ENCODE results near the gene ADAMTS16.

The ADAMTS16 gene

DNA sequence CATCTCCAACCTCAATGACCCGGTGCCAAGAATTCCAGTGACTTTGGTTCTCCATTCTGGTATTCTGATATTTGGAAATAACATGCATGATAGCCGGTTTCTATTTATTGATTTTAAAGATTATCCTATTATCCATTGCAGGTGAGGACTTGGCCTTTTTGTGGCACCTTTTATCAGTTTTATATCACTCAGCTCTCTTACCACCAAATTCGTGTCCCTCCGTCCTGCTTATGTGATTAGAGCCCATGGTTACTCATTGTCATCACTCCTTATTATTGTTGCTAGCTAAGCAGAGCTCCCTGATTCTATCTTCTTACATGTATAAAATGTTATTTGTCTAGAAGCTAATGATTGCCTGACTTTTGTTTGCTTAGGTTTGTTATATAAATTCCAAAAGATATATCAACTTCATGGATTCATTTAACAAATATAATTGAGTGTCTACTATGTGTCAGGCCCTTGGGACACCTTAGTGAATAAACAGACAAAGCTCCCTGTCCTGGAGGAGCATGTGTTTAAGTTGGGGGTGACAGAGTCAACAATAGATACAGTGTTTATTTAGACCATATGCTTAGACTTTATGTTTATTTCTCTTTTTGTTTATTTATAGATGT lies 138.2 kb downstream of the ADAMTS16 start:
- H3K4me3 ChIP-seq (ENCODE audit: low read depth, low read length), result no peak overlapping the region
- TF ChIP-seq, protein P1, sequence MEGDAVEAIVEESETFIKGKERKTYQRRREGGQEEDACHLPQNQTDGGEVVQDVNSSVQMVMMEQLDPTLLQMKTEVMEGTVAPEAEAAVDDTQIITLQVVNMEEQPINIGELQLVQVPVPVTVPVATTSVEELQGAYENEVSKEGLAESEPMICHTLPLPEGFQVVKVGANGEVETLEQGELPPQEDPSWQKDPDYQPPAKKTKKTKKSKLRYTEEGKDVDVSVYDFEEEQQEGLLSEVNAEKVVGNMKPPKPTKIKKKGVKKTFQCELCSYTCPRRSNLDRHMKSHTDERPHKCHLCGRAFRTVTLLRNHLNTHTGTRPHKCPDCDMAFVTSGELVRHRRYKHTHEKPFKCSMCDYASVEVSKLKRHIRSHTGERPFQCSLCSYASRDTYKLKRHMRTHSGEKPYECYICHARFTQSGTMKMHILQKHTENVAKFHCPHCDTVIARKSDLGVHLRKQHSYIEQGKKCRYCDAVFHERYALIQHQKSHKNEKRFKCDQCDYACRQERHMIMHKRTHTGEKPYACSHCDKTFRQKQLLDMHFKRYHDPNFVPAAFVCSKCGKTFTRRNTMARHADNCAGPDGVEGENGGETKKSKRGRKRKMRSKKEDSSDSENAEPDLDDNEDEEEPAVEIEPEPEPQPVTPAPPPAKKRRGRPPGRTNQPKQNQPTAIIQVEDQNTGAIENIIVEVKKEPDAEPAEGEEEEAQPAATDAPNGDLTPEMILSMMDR (IDR thresholded peaks at IDR 0.05; ENCODE audit: low read depth, low read length), result no peak

- TF ChIP-seq, protein P1 (IDR thresholded peaks at IDR 0.05; ENCODE audit: low read depth, low read length), result no peak
- H3K4me3 ChIP-seq (ENCODE audit: low read depth, low read length), result no peak overlapping the region
These were observed 138.8 kb downstream of the ADAMTS16 start for GRCh38 chr5:5278815-5279381.

DNA sequence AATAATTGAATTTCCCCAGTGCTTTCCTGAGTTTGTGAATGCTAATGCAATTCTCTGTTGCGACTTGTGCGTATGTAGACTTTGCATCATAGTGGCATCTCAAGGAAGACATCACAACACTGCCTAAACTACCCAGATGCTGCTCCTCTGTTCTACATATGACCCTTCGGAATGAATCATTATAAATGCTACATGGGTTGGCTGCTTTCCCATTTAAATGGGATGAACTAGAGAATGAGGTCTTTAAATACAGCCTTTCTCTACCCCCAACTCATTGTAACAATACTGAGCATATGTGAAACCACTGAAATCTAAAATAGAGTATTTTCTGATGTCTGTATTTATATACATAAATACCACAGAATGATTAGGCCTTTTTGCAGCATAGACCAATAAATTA lies 145.8 kb downstream of the ADAMTS16 start:
- TF ChIP-seq, protein P1 (IDR thresholded peaks at IDR 0.05; ENCODE audit: low read depth, low read length), result no peak
- no peak overlapping the region for H3K4me3 ChIP-seq (ENCODE audit: low read depth, low read length)

DNA sequence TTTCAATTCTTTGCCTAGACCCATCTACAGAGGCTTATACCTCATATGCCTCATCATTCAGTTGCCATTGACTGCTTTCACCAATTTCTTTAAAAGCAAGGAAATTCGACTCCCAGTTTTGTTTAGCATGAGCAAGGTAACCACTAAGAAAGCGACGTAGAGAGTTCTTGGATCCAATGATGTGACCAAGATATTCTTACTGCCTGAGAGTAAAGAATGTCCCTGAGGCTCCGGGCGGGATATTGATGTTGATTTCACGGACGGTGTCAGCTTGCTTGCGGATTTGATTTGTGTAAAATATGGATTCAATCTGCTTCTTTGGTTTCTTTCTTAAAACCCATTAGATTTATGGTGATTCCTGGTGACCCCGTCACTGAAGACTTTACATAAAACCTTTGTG lies 147.3 kb downstream of the ADAMTS16 start:
- TF ChIP-seq, protein P1 (IDR thresholded peaks at IDR 0.05; ENCODE audit: low read depth, low read length), result no peak
- no peak overlapping the region for H3K4me3 ChIP-seq (ENCODE audit: low read depth, low read length)

GRCh38 chr5:5288201-5288600 lies 148.1 kb downstream of the ADAMTS16 start:
- TF ChIP-seq, protein P1 (IDR thresholded peaks at IDR 0.05; ENCODE audit: low read depth, low read length), result no peak
- no peak overlapping the region for H3K4me3 ChIP-seq (ENCODE audit: low read depth, low read length)

DNA sequence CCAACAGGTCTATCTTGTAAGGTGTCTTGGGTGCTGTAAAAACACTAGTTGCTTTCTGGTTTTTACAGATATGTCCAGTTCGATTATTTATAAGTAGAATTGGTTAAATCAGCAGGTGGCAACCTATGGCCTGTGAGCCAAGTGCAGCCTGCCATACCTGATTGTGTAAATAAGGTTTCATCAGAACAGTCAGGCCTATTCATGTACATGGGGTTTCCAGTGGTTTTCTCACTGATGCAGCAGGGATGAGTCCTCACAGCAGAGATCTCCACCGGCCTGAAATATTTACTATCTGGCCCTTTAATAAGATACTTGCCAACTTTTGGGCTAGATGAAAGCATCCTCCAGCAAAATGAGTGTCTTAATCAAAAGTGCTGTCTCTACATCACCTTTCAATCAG lies 149.4 kb downstream of the ADAMTS16 start:
- TF ChIP-seq, protein P1 (IDR thresholded peaks at IDR 0.05; ENCODE audit: low read depth, low read length), result no peak
- no peak overlapping the region for H3K4me3 ChIP-seq (ENCODE audit: low read depth, low read length)

DNA sequence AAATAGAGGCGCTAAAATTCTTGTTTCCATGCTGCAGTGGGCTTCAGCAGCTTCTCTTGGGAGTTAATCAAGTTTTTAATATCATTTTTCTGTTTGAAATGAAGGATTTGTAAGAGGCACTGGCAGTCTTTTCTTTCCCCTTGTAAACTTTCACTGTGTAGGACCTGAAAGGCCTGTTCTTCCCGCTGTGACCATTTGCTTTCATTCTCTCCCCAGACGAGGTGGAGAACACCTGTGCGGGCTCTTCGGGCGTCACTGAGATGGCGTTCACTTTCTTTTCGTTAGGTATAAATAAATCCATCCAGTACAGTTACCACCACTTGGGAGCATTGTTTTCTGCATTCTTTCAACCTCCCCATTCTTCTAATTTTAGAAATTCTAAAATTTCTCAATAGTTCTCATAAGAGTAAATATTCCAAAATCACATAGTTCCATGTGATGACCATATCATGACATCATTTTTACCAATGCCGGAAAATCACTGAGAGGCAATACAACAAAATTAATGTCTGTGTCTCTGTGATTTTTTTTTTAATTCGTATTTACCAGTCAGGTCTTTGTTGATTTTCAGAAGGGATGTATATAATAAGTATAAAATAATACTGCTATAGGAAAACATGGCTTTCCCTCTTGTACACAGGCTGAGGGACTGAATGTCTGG lies 150.7 kb downstream of the ADAMTS16 start:
- TF ChIP-seq, protein P1 (IDR thresholded peaks at IDR 0.05; ENCODE audit: low read depth, low read length), result no peak
- no peak overlapping the region for H3K4me3 ChIP-seq (ENCODE audit: low read depth, low read length)

Data from WI38 (cell line).